GM18507 (cell line): ENCODE measurements around the gene PADI6.
A peak's percentile ranks its signal among the peaks of the same experiment; 100 is the strongest.

Experiments used
- DNase-seq: peaks from one replicate; pipeline ENCODE4 v3.0.0; 2011; ENCODE audit warnings: low read depth; ENCODE audit not compliant: insufficient read length; ENCODE audit errors: extremely low spot score
- FAIRE-seq: peaks from 2 replicates; lab custom pipeline; 2011; peaks lifted over from hg19 to GRCh38; lab: Jason Lieb, UNC

PADI6 gene

GRCh38 chr1:17427696-17428660 is 56.0 kb downstream of the PADI6 start:
- DNase-seq = no peak
- no peak for FAIRE-seq

GRCh38 chr1:17429183-17429582 is 57.2 kb downstream of the PADI6 start:
- DNase-seq (no peak), FAIRE-seq (no peak)

- DNase-seq = no peak
- FAIRE-seq = no peak
These were observed 60.4 kb downstream of the PADI6 start for GRCh38 chr1:17432412-17432811.

GRCh38 chr1:17433261-17433660 is 61.3 kb downstream of the PADI6 start:
- DNase-seq = no peak
- FAIRE-seq = no peak

GRCh38 chr1:17434016-17434415 is 62.0 kb downstream of the PADI6 start:
- FAIRE-seq = no peak
- no peak for DNase-seq

- DNase-seq = no peak
- FAIRE-seq = no peak
These were observed 62.6 kb downstream of the PADI6 start for GRCh38 chr1:17434601-17435000.

GRCh38 chr1:17436380-17437174 is 64.6 kb downstream of the PADI6 start:
- DNase-seq (no peak), FAIRE-seq (no peak)

GRCh38 chr1:17437260-17437579 is 65.2 kb downstream of the PADI6 start:
- FAIRE-seq (no peak), DNase-seq (no peak)

GRCh38 chr1:17437580-17438317 is 65.8 kb downstream of the PADI6 start:
- DNase-seq (peak; percentile 73), FAIRE-seq (no peak)

GRCh38 chr1:17438318-17439249 is 66.6 kb downstream of the PADI6 start:
- peak; percentile 44 for FAIRE-seq
- peak; percentile 45 for DNase-seq

- peak; percentile 35 for FAIRE-seq
These were observed 67.5 kb downstream of the PADI6 start, which contains the start of gene RCC2 for GRCh38 chr1:17439250-17440073. Gene RCC2 (minus strand): TSS chr1:17439677. CDS start chr1:17438514, 1,163 bp downstream.

GRCh38 chr1:17440074-17440826 is 68.3 kb downstream of the PADI6 start:
- FAIRE-seq (no peak), DNase-seq (no peak)

More at GRCh38 chr1:17439250-17440073, 67.5 kb downstream of the PADI6 start, which contains the start of gene RCC2:
- peak; percentile 75 for DNase-seq

GRCh38 chr1:17440827-17441168 is 68.8 kb downstream of the PADI6 start:
- DNase-seq = no peak
- no peak for FAIRE-seq

GRCh38 chr1:17441265-17441992 is 69.4 kb downstream of the PADI6 start:
- FAIRE-seq (no peak), DNase-seq (no peak)

GRCh38 chr1:17441993-17442357 is 70.0 kb downstream of the PADI6 start:
- no peak for DNase-seq

GRCh38 chr1:17442841-17443240 is 70.8 kb downstream of the PADI6 start:
- FAIRE-seq (no peak), DNase-seq (no peak)

More at GRCh38 chr1:17441993-17442357, 70.0 kb downstream of the PADI6 start:
- FAIRE-seq = no peak

GRCh38 chr1:17447501-17447992 is 75.6 kb downstream of the PADI6 start:
- DNase-seq (no peak), FAIRE-seq (no peak)
